PFSK-1 (cell line): ENCODE data around the gene DEDD2.

Experiments
- FOXP2 ChIP-seq: optimal IDR thresholded peaks from 2 replicates; pipeline ENCODE3; 2011; ENCODE audit warnings: borderline replicate concordance, control low read depth, inconsistent platforms; ENCODE audit not compliant: insufficient read depth; ENCODE audit errors: extremely low read length, extremely low read depth
- POLR2AphosphoS5 ChIP-seq: IDR thresholded peaks from 2 replicates; pipeline ENCODE4 v1.6.1; 2012; ENCODE audit warnings: low read depth, mild to moderate bottlenecking, control low read depth, low read length, moderate library complexity
- REST ChIP-seq, 2 experiments: IDR thresholded peaks; 2 replicates each; pipeline versions ENCODE4 v1.6.1 to v1.8.0; 2011 to 2012; ENCODE audit warnings: low read depth in 2 of 2, low read length in 2 of 2, control low read depth in 1 of 2, inconsistent platforms in 1 of 2, mild to moderate bottlenecking in 1 of 2, moderate library complexity in 1 of 2; ENCODE audit not compliant: insufficient read depth in 1 of 2
- SIN3A ChIP-seq: IDR thresholded peaks from 2 replicates; pipeline ENCODE4 v1.6.1; 2012; ENCODE audit warnings: mild to moderate bottlenecking, low read length, moderate library complexity, borderline replicate concordance; ENCODE audit not compliant: insufficient read depth
- TAF1 ChIP-seq: IDR thresholded peaks from 2 replicates; pipeline ENCODE4 v1.6.1; 2012; ENCODE audit warnings: low read length, control low read depth, borderline replicate concordance; ENCODE audit not compliant: insufficient read depth

GRCh38 chr19:42150911-42151361 is 66.5 kb downstream of the DEDD2 start:
- no peak for TF ChIP-seq REST (IDR thresholded peaks at IDR 0.05; ENCODE audit: insufficient read depth in 1 of 2, low read depth in 2 of 2, low read length in 2 of 2)
- TF ChIP-seq TAF1 = no peak
- no peak for TF ChIP-seq SIN3A
- no peak for TF ChIP-seq POLR2AphosphoS5
- no peak for TF ChIP-seq FOXP2
